ENCODE results near the gene PRM3.

DNA sequence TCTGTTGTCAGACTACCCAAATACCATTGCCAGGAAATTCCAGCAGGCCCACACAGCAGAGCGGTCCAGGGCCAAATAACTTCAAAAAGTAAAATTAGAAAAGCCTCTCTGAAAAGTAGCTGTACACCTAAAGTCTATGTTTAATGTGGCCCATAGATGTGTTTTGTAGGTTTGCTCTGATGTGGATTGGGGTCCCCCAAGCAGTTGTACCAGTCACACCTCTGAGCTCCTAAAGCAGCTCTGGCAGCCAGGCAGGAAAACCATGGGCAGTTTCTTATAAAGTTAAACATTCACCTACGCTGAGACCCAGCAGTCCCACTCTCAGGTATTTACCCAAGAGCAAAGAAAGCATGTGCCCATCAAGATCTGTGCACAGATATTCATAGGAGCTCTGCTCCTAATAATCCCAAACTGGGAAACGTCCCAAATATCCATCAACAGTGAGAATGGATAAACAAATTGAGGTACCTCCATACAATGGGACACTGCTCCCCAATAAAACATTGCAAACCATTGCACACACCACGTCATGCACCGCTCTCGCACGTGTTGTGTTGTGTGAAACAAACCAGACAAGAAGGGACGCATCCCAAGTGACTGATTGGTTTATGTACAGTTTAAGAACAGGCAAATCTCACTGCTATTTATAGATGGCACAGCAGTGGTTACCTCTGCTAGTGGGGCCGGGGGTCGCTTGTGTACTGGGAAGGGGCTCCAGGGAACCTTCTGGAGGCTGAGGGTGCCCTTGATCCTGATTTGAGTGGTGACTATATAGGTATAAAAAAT lies 23.5 kb upstream of the PRM3 start:
- TF ChIP-seq POLR2AphosphoS5 (IDR thresholded peaks at IDR 0.05) (no peak), POLR2A (IDR thresholded peaks at IDR 0.05) (no peak)

All from breast epithelium (tissue), 3 donors.